GM10266 (cell line): ENCODE measurements around the gene LMX1B.

Experiments
- DNase-seq: peaks from one replicate; pipeline ENCODE4 v3.0.0; 2012; ENCODE audit errors: extremely low spot score
- CTCF ChIP-seq: IDR thresholded peaks from 2 replicates; pipeline ENCODE4 v1.5.1; 2012; ENCODE audit warnings: mild to moderate bottlenecking, low read depth; ENCODE audit not compliant: control insufficient read depth, insufficient read depth; ENCODE audit errors: missing control alignments

Gene LMX1B

GRCh38 chr9:126635661-126636439, 22.1 kb downstream of the LMX1B start:
- no peak for TF ChIP-seq CTCF
- no peak for DNase-seq

- no peak for DNase-seq
- TF ChIP-seq CTCF: no peak
These were observed 23.5 kb downstream of the LMX1B start for GRCh38 chr9:126636983-126637798.

- DNase-seq: no peak
These were observed 24.9 kb downstream of the LMX1B start for GRCh38 chr9:126638571-126639132.

GRCh38 chr9:126639318-126640000, 25.7 kb downstream of the LMX1B start:
- DNase-seq: no peak
- no peak for TF ChIP-seq CTCF

More at GRCh38 chr9:126638571-126639132, 24.9 kb downstream of the LMX1B start:
- no peak for TF ChIP-seq CTCF

- TF ChIP-seq CTCF: no peak
These were observed 27.6 kb downstream of the LMX1B start for GRCh38 chr9:126641118-126641851.

GRCh38 chr9:126642010-126642744, 28.4 kb downstream of the LMX1B start:
- no peak for DNase-seq

More at GRCh38 chr9:126641118-126641851, 27.6 kb downstream of the LMX1B start:
- no peak for DNase-seq

More at GRCh38 chr9:126642010-126642744, 28.4 kb downstream of the LMX1B start:
- TF ChIP-seq CTCF: no peak
